Activated T-helper 2 cell treated with anti-CD3 and anti-CD28 coated beads, Interferon-gamma antibody, Interleukin-2, Interleukin-4, amounts not matched to agents 10 μg/mL and 5 μg/mL and 100 μg/mL, durations not matched to agents 14 hours and 24 hours and 36 hours (primary cell): ENCODE measurements around the gene ATRAID. TPM values are rescaled to one million over a fixed set of nuclear protein-coding genes. Genes with fewer than 3 reads are reported as not detected.

ENCODE experiments used
- DNase-seq: peaks from one replicate; pipeline ENCODE4 v3.0.0; 2021; ENCODE audit warnings: low spot score
- H3K27ac Mint-ChIP-seq: one replicate; pipeline ENCODE4 v1.8.0; 2021; ENCODE audit warnings: mixed read lengths
- H3K27me3 Mint-ChIP-seq: one replicate; pipeline ENCODE4 v1.8.0; 2021; ENCODE audit warnings: low read depth, mixed read lengths
- H3K36me3 Mint-ChIP-seq: one replicate; pipeline ENCODE4 v1.8.0; 2021; ENCODE audit warnings: low read depth, mixed read lengths
- H3K4me1 Mint-ChIP-seq: one replicate; pipeline ENCODE4 v1.8.0; 2021; ENCODE audit warnings: low read depth, mixed read lengths
- H3K4me3 Mint-ChIP-seq: one replicate; pipeline ENCODE4 v1.8.0; 2021; ENCODE audit warnings: low read depth, mild to moderate bottlenecking, moderate library complexity, mixed read lengths
- H3K9me3 Mint-ChIP-seq: one replicate; pipeline ENCODE4 v1.8.0; 2021; ENCODE audit warnings: mixed read lengths
- intact Hi-C: fragments of 100-400 bp; cut with micrococcal nuclease; formaldehyde crosslinking; loops from one replicate; pipeline ENCODE4 v1.15.1; 2023
- total RNA-seq: library from RNA; stranded (reverse); gene quantifications from 2 replicates; pipeline ENCODE4 v1.2.3, GENCODE V29; 2022

ATRAID gene
- total RNA-seq, 1 donor from 2014 or later, result 114 TPM

GRCh38 chr2:27237341-27237945 lies 25.6 kb downstream of the ATRAID start:
- intact Hi-C loops, result no loop called here
- no peaks in the 10 kb centered on the region for H3K27me3 Mint-ChIP-seq
- H3K4me3 Mint-ChIP-seq, result no peak overlapping the region
- no peak for DNase-seq
- no peaks in the 10 kb centered on the region for H3K9me3 Mint-ChIP-seq
- no peak overlapping the region for H3K27ac Mint-ChIP-seq
- peaks cover 90% of the 10 kb centered on the region for H3K36me3 Mint-ChIP-seq
- H3K4me1 Mint-ChIP-seq, result no peaks in the 10 kb centered on the region

- DNase-seq, result no peak
- no peak overlapping the region for H3K4me3 Mint-ChIP-seq
- H3K4me1 Mint-ChIP-seq, result no peaks in the 10 kb centered on the region
- H3K36me3 Mint-ChIP-seq, result peaks cover 90% of the 10 kb centered on the region
- no peaks in the 10 kb centered on the region for H3K27me3 Mint-ChIP-seq
- no peaks in the 10 kb centered on the region for H3K9me3 Mint-ChIP-seq
- intact Hi-C loops, result no loop called here
- H3K27ac Mint-ChIP-seq, result no peak overlapping the region
Measured at GRCh38 chr2:27238976-27239375, 27.1 kb downstream of the ATRAID start.

GRCh38 chr2:27240406-27240805 lies 28.6 kb downstream of the ATRAID start:
- H3K27me3 Mint-ChIP-seq, result no peaks in the 10 kb centered on the region
- DNase-seq, result no peak
- no peak overlapping the region for H3K27ac Mint-ChIP-seq
- peaks cover 82% of the 10 kb centered on the region for H3K36me3 Mint-ChIP-seq
- H3K4me3 Mint-ChIP-seq, result no peak overlapping the region
- H3K9me3 Mint-ChIP-seq, result no peaks in the 10 kb centered on the region
- intact Hi-C loops, result no loop called here
- H3K4me1 Mint-ChIP-seq, result no peaks in the 10 kb centered on the region

- Mint-ChIP-seq H3K27ac (no peak overlapping the region), H3K36me3 (peaks cover 69% of the 10 kb centered on the region), H3K4me1 (no peaks in the 10 kb centered on the region)
Measured at GRCh38 chr2:27241761-27242613, 30.1 kb downstream of the ATRAID start.

GRCh38 chr2:27242614-27242951 lies 30.7 kb downstream of the ATRAID start:
- H3K4me3 Mint-ChIP-seq, result no peak overlapping the region
- H3K27me3 Mint-ChIP-seq, result no peaks in the 10 kb centered on the region
- H3K4me1 Mint-ChIP-seq, result no peaks in the 10 kb centered on the region
- H3K27ac Mint-ChIP-seq, result no peak overlapping the region
- intact Hi-C loops, result no loop called here
- no peak for DNase-seq
- H3K36me3 Mint-ChIP-seq, result peaks cover 63% of the 10 kb centered on the region
- H3K9me3 Mint-ChIP-seq, result no peaks in the 10 kb centered on the region

More at GRCh38 chr2:27241761-27242613, 30.1 kb downstream of the ATRAID start:
- no peaks in the 10 kb centered on the region for H3K27me3 Mint-ChIP-seq
- no peaks in the 10 kb centered on the region for H3K9me3 Mint-ChIP-seq
- DNase-seq, result no peak
- H3K4me3 Mint-ChIP-seq, result no peak overlapping the region
- intact Hi-C loops, result no loop called here

GRCh38 chr2:27243391-27244130 lies 31.7 kb downstream of the ATRAID start:
- no peak overlapping the region for H3K27ac Mint-ChIP-seq
- intact Hi-C loops, result no loop called here
- H3K36me3 Mint-ChIP-seq, result peaks cover 54% of the 10 kb centered on the region
- H3K9me3 Mint-ChIP-seq, result no peaks in the 10 kb centered on the region
- no peak overlapping the region for H3K4me3 Mint-ChIP-seq
- DNase-seq, result no peak
- H3K4me1 Mint-ChIP-seq, result no peaks in the 10 kb centered on the region
- no peaks in the 10 kb centered on the region for H3K27me3 Mint-ChIP-seq

- H3K9me3 Mint-ChIP-seq, result no peaks in the 10 kb centered on the region
- intact Hi-C loops, result no loop called here
- no peak for DNase-seq
- no peak overlapping the region for H3K4me3 Mint-ChIP-seq
- no peak overlapping the region for H3K27ac Mint-ChIP-seq
- H3K36me3 Mint-ChIP-seq, result peaks cover 42% of the 10 kb centered on the region
- H3K27me3 Mint-ChIP-seq, result peaks cover 1% of the 10 kb centered on the region
- H3K4me1 Mint-ChIP-seq, result no peaks in the 10 kb centered on the region
Measured at GRCh38 chr2:27245116-27245515, 33.3 kb downstream of the ATRAID start.

- Mint-ChIP-seq H3K4me3 (no peak overlapping the region), H3K27me3 (peaks cover 1% of the 10 kb centered on the region), H3K4me1 (no peaks in the 10 kb centered on the region), H3K9me3 (no peaks in the 10 kb centered on the region), H3K36me3 (peaks cover 37% of the 10 kb centered on the region), H3K27ac (no peak overlapping the region)
- intact Hi-C loops, result no loop called here
- no peak for DNase-seq
Measured at GRCh38 chr2:27245626-27246025, 33.8 kb downstream of the ATRAID start.

GRCh38 chr2:27247893-27248292 lies 36.1 kb downstream of the ATRAID start:
- Mint-ChIP-seq H3K4me1 (no peaks in the 10 kb centered on the region), H3K36me3 (peaks cover 16% of the 10 kb centered on the region), H3K4me3 (no peak overlapping the region), H3K9me3 (no peaks in the 10 kb centered on the region), H3K27me3 (peaks cover 4% of the 10 kb centered on the region), H3K27ac (no peak overlapping the region)
- DNase-seq, result no peak
- intact Hi-C loops, result no loop called here

- Mint-ChIP-seq H3K36me3 (peaks cover 1% of the 10 kb centered on the region), H3K4me1 (no peaks in the 10 kb centered on the region), H3K4me3 (no peak overlapping the region), H3K9me3 (no peaks in the 10 kb centered on the region), H3K27me3 (peaks cover 6% of the 10 kb centered on the region), H3K27ac (no peak overlapping the region)
- intact Hi-C loops, result no loop called here
- DNase-seq, result no peak
Measured at GRCh38 chr2:27249159-27249890, 37.5 kb downstream of the ATRAID start.

GRCh38 chr2:27249891-27250651 lies 38.2 kb downstream of the ATRAID start:
- no peaks in the 10 kb centered on the region for H3K9me3 Mint-ChIP-seq
- no peak overlapping the region for H3K27ac Mint-ChIP-seq
- H3K36me3 Mint-ChIP-seq, result no peaks in the 10 kb centered on the region
- H3K4me3 Mint-ChIP-seq, result no peak overlapping the region
- intact Hi-C loops, result loop anchor here (1.0 kb wide), 2 partner anchors 30 to 53 kb away; no protein-coding TSS in a partner anchor
- peak; percentile 47 for DNase-seq
- no peaks in the 10 kb centered on the region for H3K4me1 Mint-ChIP-seq
- peaks cover 11% of the 10 kb centered on the region for H3K27me3 Mint-ChIP-seq
